GM18507 (cell line): ENCODE results near the gene THRB.
"Not testable (repeated sequence)": the region's sequence is repeated elsewhere in the genome, so short reads cannot be mapped to it uniquely, and the experiment has no call there.

Source experiments
- DNase-seq: peaks from one replicate; pipeline ENCODE4 v3.0.0; 2011; ENCODE audit warnings: low read depth; ENCODE audit not compliant: insufficient read length; ENCODE audit errors: extremely low spot score
- FAIRE-seq: peaks from 2 replicates; lab custom pipeline; 2011; peaks lifted over from hg19 to GRCh38; lab: Jason Lieb, UNC

The THRB gene

GRCh38 chr3:24457719-24458118 lies 36.9 kb downstream of the THRB start:
- DNase-seq, result no peak
- no peak for FAIRE-seq

- no peak for FAIRE-seq
- no peak for DNase-seq
Observed at GRCh38 chr3:24454856-24455255, 39.8 kb downstream of the THRB start.

GRCh38 chr3:24454393-24454792 lies 40.3 kb downstream of the THRB start:
- FAIRE-seq (no peak), DNase-seq (no peak)

GRCh38 chr3:24451461-24452099 lies 43.1 kb downstream of the THRB start:
- DNase-seq (no peak), FAIRE-seq (no peak)

GRCh38 chr3:24450160-24450907 lies 44.3 kb downstream of the THRB start:
- DNase-seq (no peak), FAIRE-seq (no peak)

GRCh38 chr3:24447836-24448235 lies 46.8 kb downstream of the THRB start:
- DNase-seq, result no peak
- no peak for FAIRE-seq

- no peak for FAIRE-seq
- no peak for DNase-seq
Observed at GRCh38 chr3:24446032-24446431, 48.6 kb downstream of the THRB start.

GRCh38 chr3:24443476-24443875 lies 51.2 kb downstream of the THRB start:
- no peak for FAIRE-seq
- no peak for DNase-seq

- DNase-seq (no peak), FAIRE-seq (no peak)
Observed at GRCh38 chr3:24440760-24441464, 53.7 kb downstream of the THRB start.

- DNase-seq (no peak), FAIRE-seq (no peak)
Observed at GRCh38 chr3:24439021-24439420, 55.6 kb downstream of the THRB start.

GRCh38 chr3:24437326-24437725 lies 57.3 kb downstream of the THRB start:
- no peak for FAIRE-seq
- no peak for DNase-seq

GRCh38 chr3:24435584-24435983 lies 59.1 kb downstream of the THRB start:
- FAIRE-seq (no peak), DNase-seq (no peak)

- FAIRE-seq (no peak), DNase-seq (no peak)
Observed at GRCh38 chr3:24434651-24435050, 60.0 kb downstream of the THRB start.

GRCh38 chr3:24433838-24434591 lies 60.6 kb downstream of the THRB start:
- FAIRE-seq (no peak), DNase-seq (no peak)

GRCh38 chr3:24432989-24433388 lies 61.7 kb downstream of the THRB start:
- FAIRE-seq, result no peak

GRCh38 chr3:24428481-24428880 lies 66.2 kb downstream of the THRB start:
- DNase-seq (no peak), FAIRE-seq (no peak)

More at GRCh38 chr3:24432989-24433388, 61.7 kb downstream of the THRB start:
- DNase-seq, result no peak

GRCh38 chr3:24426896-24427295 lies 67.8 kb downstream of the THRB start:
- DNase-seq (no peak), FAIRE-seq (peak; percentile 24)

- FAIRE-seq, DNase-seq: not testable (repeated sequence)
Observed at GRCh38 chr3:24420829-24421228, 73.8 kb downstream of the THRB start.

GRCh38 chr3:24420224-24420623 lies 74.4 kb downstream of the THRB start:
- DNase-seq (no peak), FAIRE-seq (no peak)
